Large intestine (tissue), 3 donors: Measurements from ENCODE around the gene SLAMF7. TPM values are rescaled to one million over a fixed set of nuclear protein-coding genes. Genes with fewer than 3 reads are reported as not detected.

Source experiments
- DNase-seq, 2 donors: peaks; one replicate each; pipeline versions ENCODE4 v3.0.0 to v3.0.0-alpha.2; 2013
- H3K27ac ChIP-seq: one replicate; pipeline ENCODE4 v1.5.1; 2013; ENCODE audit warnings: low read length
- H3K27me3 ChIP-seq: 2 replicates; pipeline ENCODE4 v1.6.1; 2013; ENCODE audit warnings: low read length; ENCODE audit not compliant: control insufficient read depth, insufficient read depth
- H3K36me3 ChIP-seq: 2 replicates; pipeline ENCODE4 v1.6.1; 2013; ENCODE audit warnings: low read length; ENCODE audit not compliant: control insufficient read depth, insufficient read depth
- H3K4me1 ChIP-seq: one replicate; pipeline ENCODE4 v1.6.1; 2013; ENCODE audit warnings: low read length; ENCODE audit not compliant: control insufficient read depth, insufficient read depth
- H3K4me3 ChIP-seq: one replicate; pipeline ENCODE4 v1.5.1; 2013; ENCODE audit warnings: low read length
- H3K9me3 ChIP-seq: one replicate; pipeline ENCODE4 v1.6.1; 2013; ENCODE audit warnings: mild to moderate bottlenecking, low read depth, low read length, moderate library complexity; ENCODE audit not compliant: control insufficient read depth
- WGBS: methylation state at CpG from one replicate; pipeline ENCODE4 v1.1.5; 2013; ENCODE audit warnings: low lambda C conversion rate; ENCODE audit not compliant: insufficient coverage; 5-methylcytosine and 5-hydroxymethylcytosine counted together
- polyA plus RNA-seq: library from polyadenylated mRNA; unstranded; fragments of 120-200 nt; gene quantifications from one replicate; pipeline ENCODE4 v1.2.1, GENCODE V29; 2013

Gene SLAMF7
- polyA plus RNA-seq, 1 donor = 5.8 TPM

GRCh38 chr1:160755911-160756848 lies 17.1 kb downstream of the SLAMF7 start:
- no peaks in the 10 kb centered on the region for H3K4me1 ChIP-seq
- no peak for DNase-seq
- peaks cover 5% of the 10 kb centered on the region for H3K27me3 ChIP-seq
- no peak overlapping the region for H3K27ac ChIP-seq
- H3K9me3 ChIP-seq = no peaks in the 10 kb centered on the region
- H3K36me3 ChIP-seq = no peaks in the 10 kb centered on the region
- no peak overlapping the region for H3K4me3 ChIP-seq
- no CpG with 5 or more reads among the region's 5 CpGs for WGBS

GRCh38 chr1:160756849-160757201 lies 17.8 kb downstream of the SLAMF7 start:
- Histone ChIP-seq H3K27me3 (peaks cover 3% of the 10 kb centered on the region), H3K4me3 (no peak overlapping the region), H3K27ac (no peak overlapping the region), H3K36me3 (no peaks in the 10 kb centered on the region), H3K4me1 (no peaks in the 10 kb centered on the region), H3K9me3 (no peaks in the 10 kb centered on the region)
- no peak for DNase-seq
- 100% methylated on average over 2 of the region's 2 CpGs for WGBS

- 100% methylated on average over 1 of the region's 2 CpGs for WGBS
- no peak overlapping the region for H3K27ac ChIP-seq
- H3K27me3 ChIP-seq = no peaks in the 10 kb centered on the region
- no peak overlapping the region for H3K4me3 ChIP-seq
- no peak for DNase-seq
- H3K4me1 ChIP-seq = no peaks in the 10 kb centered on the region
- no peaks in the 10 kb centered on the region for H3K36me3 ChIP-seq
- H3K9me3 ChIP-seq = no peaks in the 10 kb centered on the region
Observed at GRCh38 chr1:160758521-160758920, 19.5 kb downstream of the SLAMF7 start.

GRCh38 chr1:160759740-160760139 lies 20.7 kb downstream of the SLAMF7 start:
- no peaks in the 10 kb centered on the region for H3K27me3 ChIP-seq
- no peaks in the 10 kb centered on the region for H3K4me1 ChIP-seq
- no peak overlapping the region for H3K27ac ChIP-seq
- H3K4me3 ChIP-seq = no peak overlapping the region
- no peaks in the 10 kb centered on the region for H3K9me3 ChIP-seq
- DNase-seq = no peak
- H3K36me3 ChIP-seq = no peaks in the 10 kb centered on the region

GRCh38 chr1:160761046-160761445 lies 22.0 kb downstream of the SLAMF7 start:
- no peak overlapping the region for H3K4me3 ChIP-seq
- H3K36me3 ChIP-seq = no peaks in the 10 kb centered on the region
- H3K9me3 ChIP-seq = no peaks in the 10 kb centered on the region
- DNase-seq = no peak
- no peaks in the 10 kb centered on the region for H3K4me1 ChIP-seq
- H3K27me3 ChIP-seq = no peaks in the 10 kb centered on the region
- 90% methylated on average over 2 of the region's 4 CpGs for WGBS
- H3K27ac ChIP-seq = no peak overlapping the region

DNA sequence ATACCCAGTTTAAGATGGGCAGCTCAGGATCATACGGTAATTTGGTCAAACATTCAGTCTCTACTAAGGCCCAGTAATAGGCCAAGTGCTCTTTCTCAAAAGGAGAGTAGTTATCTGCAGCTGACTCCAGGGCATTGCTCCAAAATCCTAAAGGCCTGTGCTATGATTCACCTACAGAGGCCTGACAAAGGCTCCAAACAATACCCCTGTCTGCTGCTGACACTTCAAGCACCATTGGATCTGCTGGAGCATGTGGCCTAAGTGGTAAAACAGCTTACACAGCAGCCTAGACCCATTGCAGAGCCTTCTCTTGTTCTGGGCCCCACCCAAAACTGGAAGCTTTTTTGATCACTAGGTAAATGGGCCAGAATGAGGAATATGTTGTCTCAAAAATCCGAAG lies 22.8 kb downstream of the SLAMF7 start:
- Histone ChIP-seq H3K36me3 (no peaks in the 10 kb centered on the region), H3K4me1 (no peaks in the 10 kb centered on the region), H3K27me3 (no peaks in the 10 kb centered on the region), H3K4me3 (no peak overlapping the region), H3K27ac (no peak overlapping the region), H3K9me3 (no peaks in the 10 kb centered on the region)
- DNase-seq = no peak
- no CpG with 5 or more reads among the region's 2 CpGs for WGBS

GRCh38 chr1:160763993-160764392 lies 24.9 kb downstream of the SLAMF7 start:
- no peaks in the 10 kb centered on the region for H3K9me3 ChIP-seq
- no peaks in the 10 kb centered on the region for H3K4me1 ChIP-seq
- DNase-seq = no peak
- no peaks in the 10 kb centered on the region for H3K36me3 ChIP-seq
- no peaks in the 10 kb centered on the region for H3K27me3 ChIP-seq
- no peak overlapping the region for H3K4me3 ChIP-seq
- no peak overlapping the region for H3K27ac ChIP-seq
- 100% methylated on average over 1 of the region's 3 CpGs for WGBS

DNA sequence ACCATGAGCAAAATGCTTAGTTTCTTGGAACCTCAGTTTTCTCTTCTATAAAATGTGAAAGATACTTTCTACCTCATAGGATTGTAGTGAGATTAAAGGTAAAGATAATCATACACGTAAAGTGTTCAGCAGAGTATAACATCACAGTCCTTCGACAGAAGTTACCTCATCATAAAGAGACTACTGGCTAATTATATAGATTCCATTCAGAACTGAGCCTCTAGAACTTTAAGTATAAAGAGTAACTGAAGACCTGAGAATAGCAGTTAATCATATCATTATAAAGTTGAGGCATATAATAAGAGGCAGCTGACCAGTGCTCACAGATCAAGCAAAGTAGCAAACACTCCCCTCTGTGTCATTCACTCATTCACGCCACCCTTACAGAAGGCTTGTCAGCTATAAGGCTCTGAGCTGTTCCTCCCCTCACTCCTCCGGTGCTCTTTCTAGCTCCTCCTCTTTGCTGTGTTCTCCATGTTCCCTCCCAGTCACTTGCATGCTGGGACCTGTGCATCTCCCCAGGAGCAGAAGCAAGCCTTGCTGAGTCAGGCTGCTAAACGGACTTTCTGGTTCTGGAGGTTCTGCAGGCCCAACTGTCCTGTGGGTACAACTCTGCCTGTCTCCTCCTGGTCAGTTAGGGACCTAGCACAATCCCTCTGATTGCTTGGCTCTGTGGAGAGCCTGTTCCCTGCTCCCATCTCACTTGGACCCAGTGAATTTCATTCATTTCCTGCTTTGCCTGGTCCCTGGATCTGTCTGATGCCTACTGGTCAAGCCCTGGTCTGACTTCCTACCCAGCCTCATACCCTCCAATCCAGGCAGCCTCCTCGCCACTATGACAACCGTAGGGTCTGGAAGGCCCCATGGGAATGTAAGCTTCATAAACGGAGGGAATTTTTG lies 28.6 kb downstream of the SLAMF7 start:
- DNase-seq = no peak
- 87% methylated on average over 3 of the region's 8 CpGs for WGBS
- Histone ChIP-seq H3K36me3 (no peaks in the 10 kb centered on the region), H3K27me3 (no peaks in the 10 kb centered on the region), H3K27ac (no peak overlapping the region), H3K4me3 (no peak overlapping the region), H3K4me1 (no peaks in the 10 kb centered on the region), H3K9me3 (no peaks in the 10 kb centered on the region)

DNA sequence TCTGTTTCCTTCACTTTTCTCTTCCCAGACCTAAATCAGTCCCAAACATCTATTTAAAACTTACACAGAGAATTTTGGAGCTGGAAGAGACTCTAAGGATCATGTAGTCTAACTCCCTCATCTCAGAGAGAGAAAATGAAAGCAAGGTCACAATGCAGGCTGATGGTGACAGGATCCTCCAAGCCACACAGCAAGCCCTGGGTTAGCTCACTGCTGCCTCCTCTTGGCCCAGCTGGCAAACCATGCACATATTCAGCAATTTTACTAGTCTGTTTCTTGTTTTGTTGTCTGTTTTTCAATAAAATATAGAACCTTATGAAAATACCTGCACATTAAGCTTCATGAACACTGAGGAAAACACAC lies 29.2 kb downstream of the SLAMF7 start:
- no peaks in the 10 kb centered on the region for H3K9me3 ChIP-seq
- no peaks in the 10 kb centered on the region for H3K36me3 ChIP-seq
- no peaks in the 10 kb centered on the region for H3K27me3 ChIP-seq
- peak; percentile 28 to 39 for DNase-seq
- no peaks in the 10 kb centered on the region for H3K4me1 ChIP-seq
- no peak overlapping the region for H3K4me3 ChIP-seq
- no peak overlapping the region for H3K27ac ChIP-seq

GRCh38 chr1:160772331-160772730 lies 33.3 kb downstream of the SLAMF7 start:
- no peak overlapping the region for H3K4me3 ChIP-seq
- no peak for DNase-seq
- WGBS = 85% methylated on average over 1 of the region's 1 CpG
- H3K27me3 ChIP-seq = no peaks in the 10 kb centered on the region
- no peak overlapping the region for H3K27ac ChIP-seq
- no peaks in the 10 kb centered on the region for H3K9me3 ChIP-seq
- H3K4me1 ChIP-seq = no peaks in the 10 kb centered on the region
- no peaks in the 10 kb centered on the region for H3K36me3 ChIP-seq
